ENCODE measurements around the gene APH1B.

Gene APH1B

GRCh38 chr15:63292771-63293170, 15.4 kb downstream of the APH1B start:
- no peak overlapping the region for H2BK5ac ChIP-seq (ENCODE audit: low read length)
- no peak overlapping the region for H3K4ac ChIP-seq (ENCODE audit: low read length)
- WGBS, 2 donors (ENCODE audit: extremely low coverage in 2 of 2, insufficient read length in 2 of 2, insufficient replicate concordance in 1 of 2) = no CpG with 5 or more reads among the region's 5 CpGs
- H3K14ac ChIP-seq (ENCODE audit: low read length) = no peak overlapping the region
- H2BK12ac ChIP-seq (ENCODE audit: low read length) = no peak overlapping the region
- H3K79me1 ChIP-seq (ENCODE audit: low read depth, low read length) = no peaks in the 10 kb centered on the region
- H3K36me3 ChIP-seq (replicated peaks in 1 of 2; ENCODE audit: control insufficient read depth in 2 of 2, insufficient read depth in 2 of 2, low read length in 2 of 2) = no peaks in the 10 kb centered on the region
- no peak overlapping the region for H2AFZ ChIP-seq (ENCODE audit: low read length)
- H2BK15ac ChIP-seq (ENCODE audit: low read length) = no peak overlapping the region
- H3K4me2 ChIP-seq (ENCODE audit: insufficient read depth, low read length, poor library complexity, severe bottlenecking) = no peak overlapping the region
- H3K23ac ChIP-seq (ENCODE audit: low read depth, low read length, poor library complexity) = no peak overlapping the region
- H4K8ac ChIP-seq (ENCODE audit: low read depth, low read length) = no peak overlapping the region
- no peak overlapping the region for H2AK5ac ChIP-seq (ENCODE audit: low read depth, low read length)
- no peak overlapping the region for H3K4me3 ChIP-seq (ENCODE audit: low read length in 2 of 2)
- DNase-seq (ENCODE audit: low spot score) = no peak
- no peak overlapping the region for H4K91ac ChIP-seq (ENCODE audit: low read depth, low read length, poor library complexity)
- H3K9me3 ChIP-seq (replicated peaks in 1 of 2; ENCODE audit: control insufficient read depth in 2 of 2, insufficient read depth in 1 of 2, low read depth in 1 of 2, low read length in 2 of 2) = no peaks in the 10 kb centered on the region
- no peak overlapping the region for H2BK120ac ChIP-seq (ENCODE audit: low read depth, low read length)
- no peak overlapping the region for H3K18ac ChIP-seq (ENCODE audit: low read length)
- H3K9ac ChIP-seq (ENCODE audit: low read depth, low read length, poor library complexity) = no peak overlapping the region
- no peaks in the 10 kb centered on the region for H3K27me3 ChIP-seq (ENCODE audit: control insufficient read depth in 3 of 3, insufficient read depth in 3 of 3, low read depth in 1 of 3, low read length in 3 of 3)
- peaks cover 0 to 11% of the 10 kb centered on the region in 2 donors for H3K4me1 ChIP-seq (ENCODE audit: control insufficient read depth in 2 of 2, insufficient read depth in 1 of 2, low read depth in 1 of 2, low read length in 2 of 2)
- no peak overlapping the region for H3K27ac ChIP-seq (replicated peaks; ENCODE audit: low read length)

- Histone ChIP-seq H3K27me3 (ENCODE audit: control insufficient read depth in 3 of 3, insufficient read depth in 3 of 3, low read depth in 1 of 3, low read length in 3 of 3) (no peaks in the 10 kb centered on the region), H3K4me1 (ENCODE audit: control insufficient read depth in 2 of 2, insufficient read depth in 1 of 2, low read depth in 1 of 2, low read length in 2 of 2) (peaks cover 0 to 7% of the 10 kb centered on the region in 2 donors), H2BK120ac (ENCODE audit: low read depth, low read length) (no peak overlapping the region), H3K23ac (ENCODE audit: low read depth, low read length, poor library complexity) (no peak overlapping the region), H2BK5ac (ENCODE audit: low read length) (no peak overlapping the region), H3K4ac (ENCODE audit: low read length) (no peak overlapping the region), H3K9me3 (replicated peaks in 1 of 2; ENCODE audit: control insufficient read depth in 2 of 2, insufficient read depth in 1 of 2, low read depth in 1 of 2, low read length in 2 of 2) (no peaks in the 10 kb centered on the region), H3K18ac (ENCODE audit: low read length) (no peak overlapping the region), H3K9ac (ENCODE audit: low read depth, low read length, poor library complexity) (no peak overlapping the region), H3K4me2 (ENCODE audit: insufficient read depth, low read length, poor library complexity, severe bottlenecking) (no peak overlapping the region), H3K79me1 (ENCODE audit: low read depth, low read length) (no peaks in the 10 kb centered on the region), H2BK12ac (ENCODE audit: low read length) (peak overlapping the region; percentile 34), H2AK5ac (ENCODE audit: low read depth, low read length) (no peak overlapping the region), H3K27ac (replicated peaks; ENCODE audit: low read length) (no peak overlapping the region), H3K4me3 (ENCODE audit: low read length in 2 of 2) (no peak overlapping the region), H3K14ac (ENCODE audit: low read length) (no peak overlapping the region), H2AFZ (ENCODE audit: low read length) (no peak overlapping the region), H3K36me3 (replicated peaks in 1 of 2; ENCODE audit: control insufficient read depth in 2 of 2, insufficient read depth in 2 of 2, low read length in 2 of 2) (no peaks in the 10 kb centered on the region), H4K8ac (ENCODE audit: low read depth, low read length) (no peak overlapping the region), H4K91ac (ENCODE audit: low read depth, low read length, poor library complexity) (no peak overlapping the region), H2BK15ac (ENCODE audit: low read length) (no peak overlapping the region)
- DNase-seq (ENCODE audit: low spot score) = no peak
- WGBS, 2 donors (ENCODE audit: extremely low coverage in 2 of 2, insufficient read length in 2 of 2, insufficient replicate concordance in 1 of 2) = no CpG with 5 or more reads among the region's 3 CpGs
Measured at GRCh38 chr15:63294359-63294758, 17.0 kb downstream of the APH1B start.

- no peak overlapping the region for H4K91ac ChIP-seq (ENCODE audit: low read depth, low read length, poor library complexity)
- no peak for DNase-seq (ENCODE audit: low spot score)
- H3K23ac ChIP-seq (ENCODE audit: low read depth, low read length, poor library complexity) = no peak overlapping the region
- no peak overlapping the region for H3K18ac ChIP-seq (ENCODE audit: low read length)
- H3K27me3 ChIP-seq (ENCODE audit: control insufficient read depth in 3 of 3, insufficient read depth in 3 of 3, low read depth in 1 of 3, low read length in 3 of 3) = no peaks in the 10 kb centered on the region
- H2AK5ac ChIP-seq (ENCODE audit: low read depth, low read length) = no peak overlapping the region
- H2BK15ac ChIP-seq (ENCODE audit: low read length) = no peak overlapping the region
- H2BK12ac ChIP-seq (ENCODE audit: low read length) = no peak overlapping the region
- H3K79me1 ChIP-seq (ENCODE audit: low read depth, low read length) = no peaks in the 10 kb centered on the region
- no peaks in the 10 kb centered on the region for H3K36me3 ChIP-seq (replicated peaks in 1 of 2; ENCODE audit: control insufficient read depth in 2 of 2, insufficient read depth in 2 of 2, low read length in 2 of 2)
- no peak overlapping the region for H2BK5ac ChIP-seq (ENCODE audit: low read length)
- H3K4me2 ChIP-seq (ENCODE audit: insufficient read depth, low read length, poor library complexity, severe bottlenecking) = no peak overlapping the region
- H3K14ac ChIP-seq (ENCODE audit: low read length) = no peak overlapping the region
- no peak overlapping the region for H2BK120ac ChIP-seq (ENCODE audit: low read depth, low read length)
- no peak overlapping the region for H2AFZ ChIP-seq (ENCODE audit: low read length)
- H3K9ac ChIP-seq (ENCODE audit: low read depth, low read length, poor library complexity) = no peak overlapping the region
- no peak overlapping the region for H3K4me3 ChIP-seq (ENCODE audit: low read length in 2 of 2)
- no peak overlapping the region for H3K27ac ChIP-seq (replicated peaks; ENCODE audit: low read length)
- H4K8ac ChIP-seq (ENCODE audit: low read depth, low read length) = no peak overlapping the region
- no peaks in the 10 kb centered on the region for H3K9me3 ChIP-seq (replicated peaks in 1 of 2; ENCODE audit: control insufficient read depth in 2 of 2, insufficient read depth in 1 of 2, low read depth in 1 of 2, low read length in 2 of 2)
- H3K4me1 ChIP-seq (ENCODE audit: control insufficient read depth in 2 of 2, insufficient read depth in 1 of 2, low read depth in 1 of 2, low read length in 2 of 2) = peaks cover 0 to 14% of the 10 kb centered on the region in 2 donors
- H3K4ac ChIP-seq (ENCODE audit: low read length) = no peak overlapping the region
Measured at GRCh38 chr15:63295341-63295740, 17.9 kb downstream of the APH1B start.

- Histone ChIP-seq H3K4me2 (ENCODE audit: insufficient read depth, low read length, poor library complexity, severe bottlenecking) (no peak overlapping the region), H2AFZ (ENCODE audit: low read length) (peak overlapping the region; percentile 18), H2BK5ac (ENCODE audit: low read length) (no peak overlapping the region), H3K36me3 (replicated peaks in 1 of 2; ENCODE audit: control insufficient read depth in 2 of 2, insufficient read depth in 2 of 2, low read length in 2 of 2) (no peaks in the 10 kb centered on the region), H3K27me3 (ENCODE audit: control insufficient read depth in 3 of 3, insufficient read depth in 3 of 3, low read depth in 1 of 3, low read length in 3 of 3) (no peaks in the 10 kb centered on the region), H4K8ac (ENCODE audit: low read depth, low read length) (no peak overlapping the region), H4K91ac (ENCODE audit: low read depth, low read length, poor library complexity) (no peak overlapping the region), H3K14ac (ENCODE audit: low read length) (no peak overlapping the region), H3K4me3 (ENCODE audit: low read length in 2 of 2) (no peak overlapping the region), H2AK5ac (ENCODE audit: low read depth, low read length) (peak overlapping the region; percentile 40), H3K4me1 (ENCODE audit: control insufficient read depth in 2 of 2, insufficient read depth in 1 of 2, low read depth in 1 of 2, low read length in 2 of 2) (peaks cover 0 to 23% of the 10 kb centered on the region in 2 donors), H2BK12ac (ENCODE audit: low read length) (no peak overlapping the region), H3K18ac (ENCODE audit: low read length) (no peak overlapping the region), H3K4ac (ENCODE audit: low read length) (no peak overlapping the region), H3K9me3 (replicated peaks in 1 of 2; ENCODE audit: control insufficient read depth in 2 of 2, insufficient read depth in 1 of 2, low read depth in 1 of 2, low read length in 2 of 2) (no peaks in the 10 kb centered on the region), H3K9ac (ENCODE audit: low read depth, low read length, poor library complexity) (no peak overlapping the region), H3K79me1 (ENCODE audit: low read depth, low read length) (no peaks in the 10 kb centered on the region), H3K27ac (replicated peaks; ENCODE audit: low read length) (no peak overlapping the region), H3K23ac (ENCODE audit: low read depth, low read length, poor library complexity) (no peak overlapping the region), H2BK120ac (ENCODE audit: low read depth, low read length) (no peak overlapping the region), H2BK15ac (ENCODE audit: low read length) (no peak overlapping the region)
- no CpG with 5 or more reads among the region's 6 CpGs for WGBS, 2 donors (ENCODE audit: extremely low coverage in 2 of 2, insufficient read length in 2 of 2, insufficient replicate concordance in 1 of 2)
- DNase-seq (ENCODE audit: low spot score) = no peak
Measured at GRCh38 chr15:63296195-63296594, 18.8 kb downstream of the APH1B start.
